Endometrial microvascular endothelial cells (primary cell): ENCODE data around the gene INTS11. TPM values are rescaled to one million over a fixed set of nuclear protein-coding genes. Genes with fewer than 3 reads are reported as not detected.

Experiments used
- in situ Hi-C: cut with HindIII; loops from 2 replicates; pipeline ENCODE4 v1.10.0; 2017; ENCODE audit warnings: low sequenced_read_pairs, low pct_unique_long_range_greater_than_20kb; ENCODE audit errors: inconsistent ontology term
- total RNA-seq: library from RNA; depleted of rRNA; stranded (reverse); fragments of >200 nt; gene quantifications from one replicate; pipeline ENCODE4 v1.2.3, GENCODE V29; 2015; ENCODE audit errors: inconsistent ontology term

INTS11 gene
- total RNA-seq, 1 donor from 2014 or later = 99.3 TPM

DNA sequence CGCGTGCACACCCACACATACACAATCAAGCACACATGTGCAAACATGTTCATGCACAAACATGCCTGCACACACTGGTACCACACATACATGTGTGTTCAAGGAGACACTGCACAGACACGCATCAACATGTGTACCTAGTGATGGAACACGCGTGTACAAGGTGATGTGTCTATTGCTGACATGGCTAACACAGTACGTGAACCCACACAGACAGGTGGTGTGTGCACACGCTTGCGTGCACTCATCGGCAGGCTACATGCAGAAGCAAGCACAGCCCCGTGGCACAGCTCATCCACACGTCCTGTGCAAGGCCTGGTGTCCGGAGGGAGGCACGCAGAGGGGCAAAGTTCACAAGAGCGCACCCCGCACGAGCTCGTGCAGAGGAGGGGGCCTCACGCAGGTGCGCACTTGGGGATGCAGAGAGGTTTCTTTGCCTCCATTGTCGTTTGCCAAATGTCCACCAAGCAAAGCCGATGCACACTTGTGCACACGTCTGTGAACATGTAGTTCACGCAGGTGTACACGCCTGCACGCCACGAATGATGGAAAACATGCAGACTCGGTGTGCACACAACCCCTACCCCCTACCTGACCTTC lies 17.7 kb downstream of the INTS11 start:
- in situ Hi-C loops = no loop called here

DNA sequence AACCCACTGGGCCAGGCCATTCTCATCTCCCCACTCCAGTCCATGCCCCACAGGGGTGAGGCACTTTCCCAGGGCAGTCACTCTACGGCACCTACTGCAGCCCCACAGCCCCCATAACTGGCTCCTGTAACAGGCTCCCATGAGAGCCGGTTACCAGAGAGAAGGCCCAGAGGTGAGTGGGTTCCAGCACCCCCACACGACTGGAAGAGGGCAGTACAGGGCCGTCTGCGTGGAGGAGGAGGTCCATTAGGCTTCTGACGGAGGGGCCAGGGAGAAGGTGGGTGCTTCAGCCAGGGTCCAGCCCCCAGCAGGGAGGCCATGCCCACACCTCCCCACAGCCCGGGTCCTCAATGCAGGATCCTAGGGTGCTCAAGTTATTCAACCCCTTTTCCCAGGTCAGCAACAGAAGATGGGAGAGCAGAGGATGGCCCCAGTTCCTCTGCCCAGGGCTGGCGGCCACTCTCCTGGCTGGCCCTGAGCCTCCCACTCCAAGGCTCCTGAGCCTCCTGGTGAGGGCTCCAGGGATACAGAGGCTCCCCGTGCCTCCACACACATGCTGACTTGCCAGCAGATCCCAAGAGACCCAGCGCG lies 18.3 kb downstream of the INTS11 start:
- in situ Hi-C loops = no loop called here

DNA sequence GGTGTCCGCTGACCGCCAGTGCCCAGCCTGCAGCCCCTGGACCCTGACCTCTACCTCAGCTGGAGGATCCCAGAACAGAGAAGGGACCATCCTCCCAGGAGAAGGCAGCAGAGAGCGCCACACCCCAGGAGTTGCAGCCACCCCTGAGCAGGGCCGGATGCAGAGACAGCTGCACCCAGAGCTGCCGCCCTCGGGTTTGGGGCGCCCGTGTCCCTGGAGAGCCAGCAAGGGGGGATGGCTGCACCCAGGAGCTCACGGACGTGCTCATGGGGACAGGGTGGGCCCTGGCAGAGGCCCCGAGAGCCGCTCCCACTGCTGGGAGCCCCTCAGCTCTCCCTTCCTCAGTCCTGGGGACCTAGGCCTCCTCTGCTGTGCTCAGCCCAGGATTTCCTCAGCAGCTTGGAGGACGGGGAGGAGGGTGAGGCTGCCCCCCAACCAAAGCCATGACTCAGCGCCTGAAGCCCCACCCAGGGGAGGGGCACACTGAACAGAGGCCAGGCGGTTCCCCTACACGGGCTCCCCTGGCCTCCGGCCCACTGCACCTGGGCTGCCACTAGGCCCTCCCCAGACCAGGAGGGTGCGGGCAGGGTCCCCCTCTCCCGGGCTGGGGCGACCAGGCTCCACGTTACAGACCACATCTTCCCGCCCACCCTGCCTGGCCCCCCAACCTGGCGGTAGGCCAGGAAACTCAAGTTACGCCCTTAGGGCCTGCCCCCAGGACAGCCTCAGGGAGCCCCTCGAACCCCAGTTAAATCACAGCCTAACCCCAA lies 19.0 kb downstream of the INTS11 start:
- in situ Hi-C loops = no loop called here

DNA sequence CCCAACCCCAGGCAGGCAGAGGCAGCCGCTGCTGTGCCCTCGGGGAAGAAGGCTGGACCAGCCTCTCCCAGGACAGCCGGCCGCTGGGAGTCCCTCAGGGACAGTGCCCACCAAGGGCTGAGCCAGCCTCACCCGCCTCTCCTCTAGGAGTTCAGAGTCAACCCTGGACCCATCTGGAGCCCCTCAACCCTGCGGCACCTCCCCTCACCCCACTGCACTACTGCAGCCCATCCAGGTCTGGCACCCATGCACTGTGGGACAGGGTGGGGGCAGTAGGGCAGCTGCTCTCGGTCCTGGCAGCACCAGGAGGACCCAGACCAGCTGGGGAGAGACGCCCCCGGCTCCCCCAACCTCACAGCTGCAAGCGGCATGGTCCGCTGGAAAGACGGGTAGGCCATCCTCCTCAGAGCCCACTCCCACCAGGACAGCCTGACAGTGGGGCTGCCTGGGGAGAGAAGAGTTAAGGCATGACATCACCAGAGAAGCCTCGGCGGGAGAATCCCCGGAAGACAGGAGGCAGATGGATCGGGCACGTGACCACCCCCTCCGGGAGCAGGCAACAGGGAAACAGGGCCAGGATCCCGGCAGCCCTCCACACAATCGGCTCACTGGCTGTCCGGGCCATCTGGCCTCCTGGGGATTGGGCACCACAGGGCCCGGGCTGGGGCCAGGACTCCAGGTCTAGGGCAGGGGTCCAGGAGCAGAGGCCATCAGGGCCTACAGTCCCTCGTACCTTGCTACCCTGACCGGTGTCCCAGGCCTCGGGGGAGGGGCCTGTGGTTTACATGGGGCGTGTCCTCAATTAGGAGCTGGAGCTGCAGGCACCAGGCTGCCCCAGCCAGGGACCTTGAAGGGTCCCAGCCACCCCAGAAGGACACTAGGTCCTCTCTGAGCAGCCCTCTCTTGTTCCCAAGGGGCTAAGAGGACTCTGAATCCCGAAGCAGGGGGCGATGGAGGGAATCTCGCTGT lies 19.8 kb downstream of the INTS11 start:
- in situ Hi-C loops = no loop called here

DNA sequence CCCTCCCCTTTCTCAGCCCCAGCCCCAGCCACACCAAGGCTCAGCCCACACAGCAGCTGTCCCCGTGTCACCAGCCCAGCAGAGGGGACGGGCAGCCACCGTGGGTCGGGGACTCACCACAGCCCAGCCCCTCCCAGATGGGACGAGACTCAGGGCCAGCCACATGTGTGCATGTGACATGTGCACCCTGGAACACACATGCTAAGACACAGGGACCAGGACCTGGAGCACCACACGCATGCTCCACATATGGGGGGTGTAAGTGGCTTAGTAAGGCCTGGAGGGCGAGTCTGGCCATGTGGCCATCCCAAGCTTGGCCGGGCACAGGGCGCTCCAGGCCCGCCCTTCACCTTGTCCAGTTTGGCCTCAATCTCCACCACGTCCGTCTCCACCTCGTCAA lies 20.7 kb downstream of the INTS11 start:
- in situ Hi-C loops = no loop called here

DNA sequence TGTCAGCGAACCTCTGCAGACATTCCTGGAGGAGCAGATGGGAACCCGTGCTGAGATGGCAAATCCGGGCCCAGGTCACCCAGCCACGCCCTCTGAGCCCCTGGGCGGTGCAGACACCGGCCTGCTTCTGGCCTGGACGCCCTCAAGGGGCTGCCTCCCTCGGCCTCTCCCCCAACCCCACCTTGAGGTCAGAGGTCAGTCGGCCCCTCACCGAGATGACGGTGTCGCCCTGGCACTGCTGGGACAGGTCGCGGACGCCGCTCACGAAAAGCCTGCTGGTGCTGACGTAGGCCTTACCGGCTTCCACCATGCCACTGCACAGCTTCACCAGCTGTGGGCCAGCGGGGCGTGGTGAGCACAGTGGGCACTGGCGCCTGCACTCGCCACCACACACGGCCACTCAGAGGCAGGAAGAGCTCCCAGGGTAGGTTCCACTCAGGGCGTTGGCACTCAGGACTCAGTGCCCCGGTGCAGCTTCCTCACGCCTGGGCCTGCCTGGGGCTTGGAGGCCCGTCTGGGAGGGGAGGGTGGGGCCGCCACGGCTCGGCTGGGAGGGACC lies 21.4 kb downstream of the INTS11 start:
- in situ Hi-C loops = no loop called here

DNA sequence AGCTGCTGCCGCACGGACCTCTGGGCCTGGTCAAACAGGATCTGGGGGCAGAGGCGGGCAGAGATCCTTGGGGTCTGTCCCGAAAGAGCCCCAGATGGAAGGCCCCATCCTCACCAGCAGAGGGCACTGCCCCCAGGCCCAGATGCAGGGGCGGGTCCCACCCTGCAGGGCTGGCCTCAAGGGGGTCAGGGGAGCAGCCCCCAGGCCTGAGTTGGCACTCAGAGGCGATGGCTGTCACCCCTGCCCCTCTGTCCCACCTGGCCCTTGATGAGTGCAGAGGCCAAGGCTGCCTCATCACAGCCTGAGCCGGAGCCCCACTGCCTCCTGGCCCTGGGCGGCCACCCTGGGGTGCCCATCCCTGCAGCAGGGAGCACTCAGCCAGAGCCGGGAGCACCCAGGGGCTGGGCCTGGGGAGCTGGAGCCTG lies 22.4 kb downstream of the INTS11 start:
- in situ Hi-C loops = no loop called here

DNA sequence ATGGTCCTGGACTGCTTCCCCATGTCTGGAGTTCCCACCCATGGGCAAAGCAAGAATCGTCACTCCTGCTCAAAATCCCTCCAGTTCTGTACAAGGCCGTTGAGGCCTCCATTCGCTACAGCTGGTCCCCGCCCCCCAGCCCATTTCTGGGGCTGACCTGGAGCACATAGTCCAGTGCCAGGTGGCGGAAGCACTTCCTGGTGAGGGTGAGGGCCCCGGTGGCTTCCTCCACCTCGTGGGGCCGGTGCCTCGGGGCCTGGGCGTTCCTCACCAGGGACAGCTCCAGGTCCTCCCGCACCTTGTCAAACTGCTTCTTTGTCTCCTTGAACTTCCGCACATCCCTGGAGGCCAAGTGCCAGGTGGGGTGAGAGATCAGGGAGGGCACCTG lies 24.1 kb downstream of the INTS11 start:
- in situ Hi-C loops = no loop called here

DNA sequence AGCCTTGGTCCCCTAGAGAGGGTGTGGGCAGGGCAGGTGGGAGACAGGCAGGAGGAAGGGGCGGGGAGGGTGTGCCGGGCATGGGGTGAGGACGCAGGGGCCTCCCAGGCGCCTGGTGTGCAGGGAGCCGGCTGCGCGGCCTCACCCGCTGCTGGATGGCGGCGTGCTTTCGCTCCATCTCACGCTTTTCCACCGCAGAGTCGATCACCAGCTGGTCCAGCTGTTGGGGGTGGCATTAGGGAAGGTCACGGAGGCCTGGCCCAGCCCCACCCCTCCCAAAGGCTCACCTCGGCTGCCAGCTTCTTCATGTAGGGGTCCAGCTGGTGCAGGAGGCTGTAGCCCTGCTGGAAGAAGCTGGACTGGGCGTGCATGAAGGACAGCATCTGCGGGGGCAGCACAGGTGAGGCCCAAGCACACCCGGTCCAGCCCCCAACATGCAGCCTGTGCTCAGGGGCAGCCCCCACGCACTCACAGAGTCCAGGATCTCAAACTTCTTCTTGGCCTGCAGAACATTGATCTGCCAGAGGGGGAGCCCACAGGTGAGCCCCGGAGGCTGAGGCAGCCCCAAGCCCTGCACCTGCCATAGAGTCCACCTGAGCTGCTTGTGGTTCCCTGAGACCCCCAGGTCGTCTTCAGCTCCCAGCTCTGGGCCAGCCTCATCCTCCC lies 24.6 kb downstream of the INTS11 start:
- in situ Hi-C loops = no loop called here

DNA sequence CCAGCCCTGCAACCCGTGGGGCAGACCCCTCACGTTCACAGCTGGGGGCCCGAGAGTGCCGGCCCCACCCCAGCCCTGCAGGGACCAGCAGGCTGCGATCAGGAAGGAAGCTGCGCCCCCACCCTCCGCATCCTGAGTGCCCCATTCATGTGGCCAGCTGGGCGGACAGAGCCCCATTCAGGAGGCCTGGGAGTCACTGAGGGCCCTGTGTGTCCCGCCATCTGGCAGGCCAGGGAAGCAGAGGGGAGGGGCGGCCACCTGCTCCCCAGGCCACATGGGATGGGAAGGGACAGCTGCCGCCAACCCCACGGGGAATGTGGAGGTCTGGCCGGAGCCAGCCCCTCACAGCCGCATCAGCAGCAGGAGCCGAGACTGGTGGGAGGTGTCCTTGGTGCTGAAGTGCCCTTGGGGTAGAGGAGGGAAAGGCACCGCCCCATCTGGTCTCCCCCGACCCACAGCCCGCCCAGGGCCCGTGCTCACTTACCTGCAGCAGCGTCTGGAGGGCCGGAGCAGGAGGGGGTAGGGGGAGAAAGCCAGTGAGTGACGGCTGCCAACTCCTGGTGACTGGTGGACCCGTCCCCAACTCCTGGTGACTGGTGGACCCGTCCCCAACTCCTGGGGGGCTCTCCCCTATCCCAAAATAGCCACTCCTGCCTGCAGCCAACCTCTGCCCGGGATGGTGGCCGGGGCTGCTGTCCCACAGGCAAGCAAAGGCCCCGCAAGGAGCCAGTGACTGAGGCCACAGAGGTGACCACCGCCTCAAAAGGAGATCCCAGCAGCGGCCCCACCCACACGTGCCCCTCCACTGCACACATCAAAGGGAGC lies 25.4 kb downstream of the INTS11 start:
- in situ Hi-C loops = no loop called here

DNA sequence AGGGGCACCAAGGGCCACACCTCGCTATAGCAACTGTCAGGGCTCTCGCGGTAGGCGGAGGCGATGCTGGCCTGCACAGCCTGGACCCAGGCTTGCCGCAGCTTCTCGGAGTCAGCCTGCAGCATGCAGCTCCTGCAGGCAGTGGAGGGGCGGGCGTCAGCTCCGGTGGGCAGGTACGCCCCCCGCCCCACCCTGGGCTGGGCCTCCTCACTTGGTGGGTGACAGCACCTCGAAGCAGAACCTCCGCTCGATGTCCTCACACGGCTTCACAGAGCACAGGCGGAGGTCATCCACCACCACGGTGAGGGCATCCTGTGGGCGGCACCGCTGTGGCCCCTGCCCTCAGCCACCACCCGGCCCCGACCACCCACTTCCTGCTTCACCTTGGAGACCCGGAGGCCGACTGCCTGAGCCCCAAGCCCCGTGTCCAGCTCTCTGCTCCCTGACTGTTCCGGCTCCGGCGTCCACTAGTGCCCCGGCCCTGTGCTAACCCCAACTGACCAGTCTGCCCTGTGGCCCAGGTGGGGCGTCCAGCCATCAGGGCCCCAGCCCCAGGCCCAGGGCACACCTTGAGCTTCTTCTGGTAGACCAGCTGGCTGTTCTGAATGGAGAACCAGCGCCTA lies 26.5 kb downstream of the INTS11 start:
- in situ Hi-C loops = no loop called here

DNA sequence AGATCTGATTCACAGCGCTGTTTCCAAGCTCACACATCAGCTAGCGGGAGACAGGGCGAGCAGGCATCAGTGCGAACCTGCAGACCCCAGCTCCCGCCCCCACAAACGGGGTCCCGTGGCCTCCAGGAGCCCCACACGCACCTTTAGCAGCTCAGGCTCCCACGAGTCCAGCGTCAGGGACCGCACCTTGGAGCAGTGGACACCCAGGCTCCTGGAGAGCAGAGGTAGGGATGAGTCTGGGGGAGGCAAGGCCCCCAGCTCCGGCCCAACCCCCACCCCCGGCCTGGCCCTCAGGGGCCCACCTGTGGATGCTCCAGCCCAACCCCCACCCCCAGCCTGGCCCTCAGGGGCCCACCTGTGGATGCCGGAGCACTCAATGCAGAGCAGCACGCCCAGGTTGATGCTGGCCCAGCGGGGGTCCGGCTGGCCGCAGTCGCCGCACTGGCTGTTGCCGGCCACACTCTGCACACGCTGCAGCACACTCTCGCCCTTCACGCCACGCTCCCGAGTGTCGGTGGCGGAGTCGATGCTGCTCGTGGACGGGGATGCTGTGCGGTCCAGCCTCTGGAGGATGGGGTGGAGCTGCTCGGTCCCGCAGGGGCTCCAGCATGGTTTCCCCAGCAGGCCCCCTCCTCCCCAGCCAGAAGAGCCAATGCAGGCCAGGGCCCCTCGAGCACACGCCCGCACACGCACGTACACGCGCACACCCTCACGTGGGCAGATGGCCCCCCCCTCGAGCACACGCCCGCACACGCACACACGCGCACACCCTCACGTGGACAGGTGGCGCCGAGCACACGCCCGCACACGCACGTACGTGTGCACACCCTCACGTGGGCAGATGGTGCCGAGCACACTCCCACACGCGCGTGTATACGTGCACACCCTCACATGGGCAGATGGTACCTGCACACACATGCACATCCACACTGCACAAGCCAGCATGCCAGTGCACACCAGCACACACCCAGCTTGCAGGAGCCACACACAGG lies 28.1 kb downstream of the INTS11 start:
- in situ Hi-C loops = no loop called here

DNA sequence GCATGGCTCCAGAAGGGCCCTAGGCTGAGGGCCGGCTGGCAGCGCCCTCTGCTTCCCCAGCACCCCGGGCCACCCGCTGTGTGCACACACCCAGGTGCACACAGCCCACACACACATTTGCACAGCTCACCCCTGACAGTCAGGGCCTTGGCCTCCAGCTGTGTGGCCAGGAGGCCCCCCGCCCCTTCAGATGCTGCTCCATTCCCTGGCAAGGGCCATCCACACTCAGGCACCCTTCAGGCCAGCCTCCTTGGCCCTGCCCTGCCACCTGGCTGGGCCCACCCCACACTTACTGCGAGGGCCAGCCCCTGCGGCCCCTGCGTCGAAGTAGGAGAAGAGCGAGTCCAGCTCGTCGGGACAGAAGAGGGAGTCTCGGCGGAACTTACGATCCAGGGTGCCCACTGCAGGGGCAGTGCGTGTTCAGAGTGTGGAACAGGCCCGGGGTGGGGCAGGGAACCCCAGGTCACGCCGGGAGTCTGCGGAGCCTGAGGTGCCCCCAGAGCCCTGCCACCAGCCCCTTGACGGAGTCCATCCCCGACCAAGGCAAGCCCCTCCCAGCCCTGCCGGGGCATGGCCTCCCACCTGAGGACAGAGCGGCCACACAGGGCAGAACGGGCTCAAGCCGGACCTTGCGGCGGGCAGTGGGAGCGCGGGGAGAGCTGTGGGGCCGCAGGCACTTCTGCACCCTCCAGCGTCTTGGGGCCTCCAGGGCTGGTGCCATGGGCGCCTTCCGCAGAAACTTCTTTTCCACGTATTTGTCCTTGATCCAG lies 29.1 kb downstream of the INTS11 start:
- in situ Hi-C loops = no loop called here

DNA sequence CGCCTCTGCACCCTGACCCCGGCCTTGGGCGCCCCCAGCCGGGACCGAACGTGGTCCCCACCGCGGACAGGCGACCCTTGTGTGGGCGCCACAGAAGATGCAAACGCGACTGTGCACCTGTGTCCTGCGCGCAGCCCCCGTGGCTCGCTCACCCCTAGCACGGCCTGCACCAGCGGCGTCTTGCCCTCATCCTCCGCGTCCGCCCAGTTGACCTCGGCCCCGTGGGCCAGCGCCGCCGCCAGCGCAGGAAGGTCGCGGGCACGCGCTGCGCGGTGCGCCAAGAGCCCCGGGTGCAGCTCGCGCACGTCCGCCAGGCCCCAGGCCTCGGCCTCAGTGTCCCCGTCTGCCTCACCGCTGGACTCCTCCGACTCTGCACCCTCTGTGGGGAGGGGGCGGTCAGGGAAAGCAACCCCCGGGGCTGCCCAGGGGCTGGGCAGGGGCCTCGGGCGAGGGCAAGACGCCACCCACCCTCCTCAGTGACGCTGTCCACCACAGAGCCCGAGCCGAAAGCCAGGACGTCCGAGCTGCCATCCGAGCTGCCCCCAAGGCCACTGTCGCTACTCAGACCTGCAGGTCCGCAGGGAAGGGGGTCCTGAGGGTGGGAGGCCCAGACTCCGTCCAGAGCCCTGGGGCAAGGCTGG lies 30.1 kb downstream of the INTS11 start:
- in situ Hi-C loops = no loop called here
